Stimulated activated CD8-positive, alpha-beta memory T cell treated with anti-CD3 and anti-CD28 coated beads, Interleukin-15, amount 100 ng/mL, for 4 hours (primary cell): ENCODE data around the gene FNDC3B.
A peak's percentile ranks its signal among the peaks of the same experiment; 100 is the strongest.

Experiments
- DNase-seq, 2 donors: peaks; one replicate each; pipeline ENCODE4 v3.0.0-alpha.2; 2020; ENCODE audit warnings: low read depth in 2 of 2

The FNDC3B gene

DNA sequence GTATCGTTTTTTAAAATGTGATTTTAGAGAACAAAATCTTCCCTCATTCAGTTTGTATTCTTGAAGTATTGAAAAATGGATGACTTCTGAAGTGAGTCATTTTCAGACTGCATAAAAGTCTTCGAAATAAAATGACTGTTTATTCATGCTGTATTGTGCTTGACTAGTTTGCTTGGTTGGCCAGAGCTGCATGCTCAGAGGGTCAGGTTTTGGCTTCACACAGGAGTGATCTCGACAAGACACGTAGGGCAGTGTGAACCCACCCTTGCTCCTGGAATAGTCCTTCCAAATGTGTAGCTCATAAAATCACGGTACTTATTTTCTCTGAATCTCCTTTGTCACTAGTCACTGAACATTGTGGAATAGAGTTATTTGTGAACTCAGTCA, 73.3 kb downstream of the FNDC3B start:
- no peak for DNase-seq

- DNase-seq: no peak
Measured at GRCh38 chr3:172113710-172114109, 74.3 kb downstream of the FNDC3B start.

DNA sequence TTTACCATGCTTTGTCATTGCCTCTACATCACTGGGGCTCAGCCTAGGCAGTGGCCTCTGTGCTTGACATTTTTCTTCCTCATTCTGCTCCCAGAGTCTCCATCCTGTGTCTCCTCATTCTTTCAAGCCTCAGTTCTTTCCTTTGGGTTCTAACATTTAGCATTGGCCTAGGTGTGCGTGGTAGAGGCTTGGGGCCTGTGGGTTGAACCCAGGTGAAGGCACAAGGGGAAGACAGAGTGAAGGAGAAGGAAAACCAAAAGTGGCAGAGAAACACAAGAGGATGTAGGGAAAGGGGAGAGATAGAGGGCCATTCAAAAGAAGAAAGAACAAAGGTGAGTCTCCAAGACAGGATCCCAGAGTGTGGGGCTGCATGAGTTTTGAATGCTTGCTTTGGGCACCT, 75.7 kb downstream of the FNDC3B start:
- no peak for DNase-seq

- DNase-seq: no peak
Measured at GRCh38 chr3:172115787-172116186, 76.4 kb downstream of the FNDC3B start.

DNA sequence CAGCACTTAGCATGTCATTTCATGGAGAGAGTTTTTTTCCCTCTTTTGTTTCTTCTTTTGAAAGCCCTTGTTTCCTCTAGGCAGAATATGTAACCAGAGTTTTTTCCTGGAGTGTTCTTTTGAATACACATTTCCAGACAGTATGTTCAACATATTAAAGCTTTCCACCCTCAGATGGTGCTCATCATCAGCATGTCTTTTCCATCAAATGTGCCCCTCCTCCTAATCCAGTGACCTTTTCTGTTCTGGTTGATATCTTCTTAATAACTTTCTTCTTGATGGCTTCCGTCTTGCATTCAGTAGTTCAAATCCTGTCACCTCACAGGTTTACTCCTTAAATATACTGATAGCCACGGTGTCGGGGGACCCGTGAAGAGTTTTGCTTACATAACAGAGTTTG, 78.6 kb downstream of the FNDC3B start:
- DNase-seq: no peak

DNA sequence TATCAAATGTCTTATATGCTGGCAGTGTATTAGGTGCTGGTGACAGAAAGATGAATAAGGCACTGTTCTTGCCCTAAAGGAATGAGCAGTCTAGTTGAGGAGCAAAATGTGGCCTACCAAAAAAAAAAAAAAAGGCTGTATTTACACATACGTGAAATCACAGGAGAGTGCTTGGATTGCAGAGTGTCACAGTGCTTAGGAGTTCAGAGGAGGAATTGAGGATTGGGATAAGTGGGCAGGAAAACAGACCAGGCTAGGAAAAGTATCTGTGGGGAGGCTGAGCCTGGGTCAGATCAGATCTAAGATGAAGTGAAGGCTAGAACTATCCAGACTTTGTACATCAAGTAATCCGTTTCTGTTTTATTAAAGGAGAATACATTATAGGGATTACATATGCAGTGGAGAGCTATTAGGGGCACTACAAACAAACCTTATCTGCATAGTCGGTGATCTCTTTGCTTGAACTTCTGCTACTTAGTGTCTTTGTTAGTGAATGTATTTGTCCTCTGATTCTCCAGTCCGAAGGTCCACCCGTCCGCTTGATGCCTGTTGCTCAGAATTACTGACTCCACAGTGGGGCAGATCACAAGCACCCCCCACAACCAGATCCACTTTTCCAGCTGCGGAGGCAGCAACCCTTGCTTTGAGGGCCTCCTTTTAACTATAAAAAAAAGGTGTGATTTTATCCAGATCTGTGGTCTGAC, 80.0 kb downstream of the FNDC3B start:
- no peak for DNase-seq

DNA sequence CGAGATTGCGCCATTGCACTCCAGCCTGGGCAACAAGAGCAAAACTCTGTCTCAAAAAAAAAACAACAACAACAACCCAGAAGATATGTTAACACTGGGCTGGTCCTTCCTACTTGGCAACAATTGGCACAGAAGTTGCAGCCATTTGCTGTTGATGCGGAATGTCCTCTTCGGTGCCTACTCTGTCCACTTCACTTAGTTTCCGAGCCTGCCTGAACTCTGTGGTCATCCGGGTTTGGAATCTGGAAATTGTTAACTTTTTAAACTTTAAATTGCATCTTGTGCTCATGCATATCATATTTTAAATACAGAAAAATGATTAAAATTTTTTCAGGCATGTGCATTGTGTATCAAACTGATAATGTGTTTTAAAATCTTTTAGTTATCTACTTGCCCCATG, 81.5 kb downstream of the FNDC3B start:
- no peak for DNase-seq

GRCh38 chr3:172121981-172122380, 82.6 kb downstream of the FNDC3B start:
- no peak for DNase-seq

GRCh38 chr3:172124271-172124670, 84.9 kb downstream of the FNDC3B start:
- no peak for DNase-seq

DNA sequence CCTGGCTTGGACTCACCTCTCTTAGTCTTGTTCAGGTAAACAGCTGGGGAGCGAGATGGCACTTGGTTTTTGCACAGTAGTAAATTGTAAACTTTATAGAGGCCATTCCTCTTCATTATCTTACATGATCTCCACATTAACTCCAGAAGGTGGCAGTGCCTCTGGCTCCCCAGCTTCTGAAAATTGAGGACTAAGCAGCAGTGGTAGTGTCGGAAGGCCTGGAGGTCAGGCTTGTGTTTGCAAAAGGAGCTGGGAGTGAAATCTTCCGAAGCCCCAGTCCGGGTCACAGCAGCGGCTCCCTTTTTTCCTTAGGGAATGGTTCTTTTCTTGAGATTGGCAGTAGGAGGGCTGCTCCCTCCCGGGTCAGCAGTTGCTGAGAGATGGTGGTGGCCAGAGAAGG, 85.7 kb downstream of the FNDC3B start:
- no peak for DNase-seq

- DNase-seq: no peak
Measured at GRCh38 chr3:172125963-172126457, 86.6 kb downstream of the FNDC3B start.

GRCh38 chr3:172126741-172127140, 87.4 kb downstream of the FNDC3B start:
- no peak for DNase-seq

GRCh38 chr3:172127141-172127540, 87.8 kb downstream of the FNDC3B start:
- no peak for DNase-seq

GRCh38 chr3:172127929-172128580, 88.7 kb downstream of the FNDC3B start:
- DNase-seq: no peak

DNA sequence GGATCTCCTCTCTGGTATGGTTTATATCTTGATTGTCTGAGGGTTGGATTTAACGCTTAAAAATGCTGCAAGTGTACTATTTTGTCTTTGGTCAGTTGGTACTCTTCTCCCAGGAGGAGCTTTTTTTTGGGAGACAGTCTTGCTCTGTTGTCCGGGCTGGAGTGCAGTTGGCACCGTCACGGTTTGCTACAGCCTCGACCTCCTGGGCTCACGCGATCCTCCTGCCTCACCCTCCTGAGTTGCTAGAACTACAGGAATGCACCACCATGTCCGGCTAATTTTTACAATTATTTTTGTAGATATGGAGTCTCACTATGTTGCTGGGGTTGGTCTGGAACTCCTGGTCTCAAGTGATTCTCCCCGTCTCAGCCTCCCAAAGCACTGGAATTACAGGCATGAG, 89.5 kb downstream of the FNDC3B start:
- no peak for DNase-seq

DNA sequence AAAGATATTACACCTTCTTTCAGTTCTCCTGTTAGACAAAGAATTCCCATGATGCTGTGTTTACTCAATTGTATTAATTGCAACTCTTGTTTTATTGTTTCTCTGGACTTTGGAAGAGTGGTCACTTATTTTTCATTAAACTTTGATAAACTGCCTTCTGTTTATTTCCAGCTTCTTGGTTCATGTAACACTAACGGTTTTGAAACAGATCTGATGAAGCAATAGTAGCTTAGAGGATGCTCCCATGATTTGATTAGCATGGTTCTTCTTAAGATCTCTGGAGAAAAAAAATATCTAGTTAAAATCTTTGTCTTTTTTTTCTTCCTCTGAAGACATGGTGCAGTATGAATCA, 90.1 kb downstream of the FNDC3B start:
- DNase-seq: no peak

DNA sequence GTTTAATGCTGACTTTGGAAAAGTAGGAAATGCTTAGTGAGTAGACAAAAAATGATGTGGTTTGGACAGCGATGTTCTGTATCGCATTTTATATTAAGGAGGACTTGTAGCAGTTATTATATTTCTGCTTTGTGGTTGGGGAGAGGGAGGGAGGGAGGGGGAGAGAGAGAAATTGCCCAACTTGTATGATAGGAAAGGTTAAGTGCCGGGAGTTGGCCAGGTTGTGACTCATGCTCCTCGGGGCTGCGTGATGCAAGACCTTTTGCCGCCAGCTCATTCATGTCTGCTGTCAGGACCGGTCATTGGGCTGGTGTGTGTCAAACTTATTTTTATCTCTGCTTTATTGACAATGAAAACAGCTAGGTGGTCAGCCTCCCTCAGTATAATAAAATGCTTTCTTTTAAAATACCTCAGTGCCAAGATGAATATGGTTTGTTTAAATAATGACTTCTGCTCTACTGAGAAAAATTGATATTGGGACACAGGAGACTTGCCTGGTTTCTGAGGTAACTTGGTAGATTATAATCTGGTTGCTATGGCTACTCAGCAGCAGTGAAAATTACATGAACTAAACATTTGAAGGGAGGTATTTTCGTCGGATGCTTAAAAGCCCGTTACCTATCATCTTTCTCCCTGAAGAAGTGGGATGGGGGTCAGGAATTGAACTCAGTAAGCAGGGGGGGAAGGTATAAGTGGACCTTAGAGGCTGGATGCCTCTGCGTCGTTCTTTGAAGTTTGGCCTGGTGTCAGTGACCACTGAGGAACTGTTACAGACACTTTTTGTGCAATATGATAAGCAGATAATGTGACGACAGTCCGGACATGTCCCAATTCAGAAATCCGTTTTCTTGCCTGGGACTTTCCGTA, 90.7 kb downstream of the FNDC3B start:
- peak; percentile 48 to 52 for DNase-seq

DNA sequence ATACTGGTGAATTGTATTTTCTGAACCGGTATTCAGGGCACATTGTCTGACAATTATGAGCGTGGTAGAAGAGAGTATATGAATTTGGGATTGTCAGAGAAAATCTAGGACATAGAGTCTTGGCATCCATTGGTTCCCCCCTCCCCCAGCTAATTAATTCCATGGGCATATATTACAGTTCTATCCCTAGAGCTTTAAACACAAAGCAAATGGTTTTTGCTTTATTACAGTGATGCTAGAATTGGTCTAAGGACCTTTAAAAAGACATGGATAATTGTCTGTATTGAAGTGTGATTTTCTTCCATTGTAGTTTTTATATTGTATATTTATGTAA, 91.3 kb downstream of the FNDC3B start:
- DNase-seq: no peak

GRCh38 chr3:172131746-172132145, 92.4 kb downstream of the FNDC3B start:
- DNase-seq: no peak

DNA sequence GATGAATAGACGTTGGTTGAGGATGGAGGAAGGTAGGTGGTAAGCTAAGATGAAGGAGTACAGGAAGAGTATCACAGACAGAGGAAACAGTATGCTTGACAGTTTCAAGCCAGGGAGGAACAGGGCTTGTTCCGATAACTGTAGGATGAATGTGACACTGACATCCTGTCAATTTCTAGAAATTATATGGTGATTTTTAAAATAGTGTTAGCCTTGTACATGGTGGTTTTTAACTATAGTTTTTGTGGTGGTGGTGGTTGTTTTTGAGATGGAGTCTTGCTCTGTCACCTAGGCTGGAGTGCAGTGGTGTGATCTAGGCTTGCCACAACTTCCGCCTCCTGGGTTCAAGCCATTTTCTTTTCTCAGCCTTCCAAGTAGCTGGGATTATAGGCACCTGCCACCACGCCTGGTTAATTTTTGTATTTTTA, 92.8 kb downstream of the FNDC3B start:
- DNase-seq: no peak

DNA sequence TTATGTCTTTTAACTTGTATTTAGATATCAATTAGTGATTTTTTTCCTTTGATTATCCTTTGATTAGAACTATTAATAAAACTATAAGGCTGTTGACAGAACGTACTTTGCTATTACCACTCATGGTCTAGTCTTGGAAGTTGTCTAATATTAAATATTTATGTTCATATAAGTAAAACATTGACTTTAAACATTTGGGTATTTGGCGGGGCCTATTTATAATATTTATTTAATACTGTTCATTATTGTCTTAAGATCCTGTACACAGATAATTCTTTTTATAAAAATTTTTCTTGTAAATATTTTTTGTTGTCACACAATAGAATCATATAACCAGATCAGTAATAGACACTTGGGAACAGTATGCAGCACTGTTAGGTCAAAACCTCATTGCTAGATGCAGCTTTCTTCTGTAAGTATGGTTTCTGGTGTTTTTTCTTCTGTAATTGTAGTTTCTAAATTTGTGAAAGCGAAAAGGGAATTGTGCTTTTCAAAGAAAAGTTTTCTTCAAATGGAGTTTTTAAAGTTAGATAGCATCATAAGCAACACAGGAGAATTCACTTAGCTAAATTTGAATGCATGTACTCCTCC, 93.4 kb downstream of the FNDC3B start:
- DNase-seq: no peak

DNA sequence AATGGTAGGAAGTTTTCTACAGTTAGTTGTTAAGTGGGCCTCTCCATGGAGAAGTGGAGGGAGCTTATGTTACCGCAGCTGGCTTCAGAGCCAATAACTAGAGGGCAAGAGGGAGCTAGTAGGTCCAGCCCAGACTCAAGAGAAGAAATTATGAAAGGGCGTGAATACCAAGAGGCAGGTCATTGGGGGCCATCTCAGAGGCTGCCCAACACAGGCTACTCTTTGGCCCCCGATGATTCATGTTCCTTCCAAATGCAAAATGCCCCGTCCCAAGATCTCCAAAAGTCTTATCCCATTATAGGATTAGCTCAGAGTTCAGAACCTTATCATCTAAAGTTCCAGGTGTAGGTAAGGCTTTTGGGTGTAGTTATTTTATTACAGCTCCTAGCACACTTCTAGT, 94.5 kb downstream of the FNDC3B start:
- DNase-seq: no peak
